ENCODE measurements around the gene DCHS2.

DCHS2 gene

DNA sequence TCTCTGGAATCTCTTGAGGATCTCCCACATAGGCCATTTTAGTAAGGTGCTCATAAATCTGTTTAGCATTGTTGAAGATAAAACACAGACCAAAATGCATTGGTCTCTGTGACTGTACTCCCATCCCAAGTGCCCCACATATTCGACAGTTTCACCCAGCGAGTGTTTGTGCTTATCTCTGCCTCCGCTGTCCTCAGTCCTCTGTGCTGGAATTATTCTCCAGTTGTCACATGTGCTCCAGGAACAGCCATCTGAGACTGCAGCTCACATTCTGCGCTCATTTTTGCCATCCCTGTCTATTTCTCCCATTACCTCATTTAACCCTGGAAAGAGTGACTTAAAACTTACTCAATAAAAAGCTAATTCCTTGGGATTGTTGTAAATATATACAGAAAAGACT, 27.6 kb upstream of the DCHS2 start:
- Histone ChIP-seq H2BK12ac (ENCODE audit: low read length in 2 of 2) (no peak overlapping the region), H3K4me2 (ENCODE audit: low read length, poor library complexity, severe bottlenecking) (no peak overlapping the region), H4K8ac (ENCODE audit: low read length) (no peak overlapping the region), H4K91ac (ENCODE audit: low read length) (no peak overlapping the region), H2AFZ (ENCODE audit: low read depth, low read length) (no peak overlapping the region), H2BK5ac (ENCODE audit: low read depth, low read length, poor library complexity, severe bottlenecking) (no peak overlapping the region), H3K9me3 (ENCODE audit: control insufficient read depth, low read length) (no peaks in the 10 kb centered on the region), H2AK5ac (ENCODE audit: low read length, severe bottlenecking) (no peak overlapping the region), H3K9ac (ENCODE audit: low read length) (no peak overlapping the region), H3K27me3 (ENCODE audit: control insufficient read depth in 1 of 2, insufficient read depth in 1 of 2, low read length in 2 of 2) (peaks cover 27 to 47% of the 10 kb centered on the region in 2 experiments), H3K4ac (ENCODE audit: low read depth in 1 of 2, low read length in 2 of 2) (no peak overlapping the region), H2BK120ac (ENCODE audit: low read depth, low read length) (no peak overlapping the region), H3K79me1 (replicated peaks; ENCODE audit: low read length, poor library complexity, severe bottlenecking) (no peaks in the 10 kb centered on the region), H3K23ac (ENCODE audit: low read length in 2 of 2) (no peak overlapping the region), H3K36me3 (ENCODE audit: control insufficient read depth in 1 of 2, insufficient read depth in 2 of 2, low read depth in 1 of 2, low read length in 2 of 2) (no peaks in the 10 kb centered on the region), H3K27ac (ENCODE audit: low read length, poor library complexity, severe bottlenecking) (no peak overlapping the region), H3K14ac (ENCODE audit: low read length in 2 of 2) (no peak overlapping the region), H3K4me3 (ENCODE audit: insufficient read depth in 1 of 2, low read depth in 1 of 2, low read length in 2 of 2) (no peak overlapping the region), H3K4me1 (ENCODE audit: control insufficient read depth, insufficient read depth, low read depth, low read length) (no peaks in the 10 kb centered on the region), H2BK15ac (ENCODE audit: low read depth, poor library complexity, severe bottlenecking) (no peak overlapping the region), H3K18ac (ENCODE audit: low read depth in 1 of 2, low read length in 2 of 2) (no peak overlapping the region)
- no peak for DNase-seq
- 70% methylated on average over 3 of the region's 4 CpGs for WGBS

DNA sequence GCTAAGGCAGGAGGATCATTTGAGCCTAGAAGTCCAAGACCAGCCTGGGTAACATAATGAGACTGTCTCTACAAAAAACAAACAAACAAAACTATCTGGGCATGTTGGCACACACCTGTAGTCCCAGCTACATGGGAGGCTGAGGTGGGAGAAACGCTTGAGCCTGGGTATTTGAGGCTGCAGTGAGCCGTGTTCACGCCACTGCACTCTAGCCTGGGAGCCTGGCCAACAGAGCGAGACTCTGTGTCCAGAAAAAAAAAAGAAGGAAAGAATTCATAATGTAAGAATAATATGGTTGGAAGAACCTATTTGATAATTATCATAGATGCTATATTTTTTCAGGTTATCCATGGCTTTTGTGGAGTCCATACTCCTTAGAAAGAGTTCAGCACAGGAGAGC, 26.0 kb upstream of the DCHS2 start:
- H3K18ac ChIP-seq (ENCODE audit: low read depth in 1 of 2, low read length in 2 of 2), result no peak overlapping the region
- H4K91ac ChIP-seq (ENCODE audit: low read length), result no peak overlapping the region
- H3K79me1 ChIP-seq (replicated peaks; ENCODE audit: low read length, poor library complexity, severe bottlenecking), result no peaks in the 10 kb centered on the region
- no peak overlapping the region for H3K23ac ChIP-seq (ENCODE audit: low read length in 2 of 2)
- H3K4me3 ChIP-seq (ENCODE audit: insufficient read depth in 1 of 2, low read depth in 1 of 2, low read length in 2 of 2), result no peak overlapping the region
- H3K4me1 ChIP-seq (ENCODE audit: control insufficient read depth, insufficient read depth, low read depth, low read length), result no peaks in the 10 kb centered on the region
- H3K9me3 ChIP-seq (ENCODE audit: control insufficient read depth, low read length), result peaks cover 4% of the 10 kb centered on the region
- H3K27me3 ChIP-seq (ENCODE audit: control insufficient read depth in 1 of 2, insufficient read depth in 1 of 2, low read length in 2 of 2), result peaks cover 27 to 48% of the 10 kb centered on the region in 2 experiments
- H2BK5ac ChIP-seq (ENCODE audit: low read depth, low read length, poor library complexity, severe bottlenecking), result no peak overlapping the region
- H3K4me2 ChIP-seq (ENCODE audit: low read length, poor library complexity, severe bottlenecking), result no peak overlapping the region
- no peak overlapping the region for H3K14ac ChIP-seq (ENCODE audit: low read length in 2 of 2)
- H2BK12ac ChIP-seq (ENCODE audit: low read length in 2 of 2), result no peak overlapping the region
- no peak for DNase-seq
- no peak overlapping the region for H2AK5ac ChIP-seq (ENCODE audit: low read length, severe bottlenecking)
- H2BK120ac ChIP-seq (ENCODE audit: low read depth, low read length), result no peak overlapping the region
- no peak overlapping the region for H4K8ac ChIP-seq (ENCODE audit: low read length)
- no peak overlapping the region for H3K9ac ChIP-seq (ENCODE audit: low read length)
- no peak overlapping the region for H2AFZ ChIP-seq (ENCODE audit: low read depth, low read length)
- WGBS, result 87% methylated on average over 3 of the region's 4 CpGs
- no peaks in the 10 kb centered on the region for H3K36me3 ChIP-seq (ENCODE audit: control insufficient read depth in 1 of 2, insufficient read depth in 2 of 2, low read depth in 1 of 2, low read length in 2 of 2)
- H2BK15ac ChIP-seq (ENCODE audit: low read depth, poor library complexity, severe bottlenecking), result no peak overlapping the region
- no peak overlapping the region for H3K4ac ChIP-seq (ENCODE audit: low read depth in 1 of 2, low read length in 2 of 2)
- no peak overlapping the region for H3K27ac ChIP-seq (ENCODE audit: low read length, poor library complexity, severe bottlenecking)

DNA sequence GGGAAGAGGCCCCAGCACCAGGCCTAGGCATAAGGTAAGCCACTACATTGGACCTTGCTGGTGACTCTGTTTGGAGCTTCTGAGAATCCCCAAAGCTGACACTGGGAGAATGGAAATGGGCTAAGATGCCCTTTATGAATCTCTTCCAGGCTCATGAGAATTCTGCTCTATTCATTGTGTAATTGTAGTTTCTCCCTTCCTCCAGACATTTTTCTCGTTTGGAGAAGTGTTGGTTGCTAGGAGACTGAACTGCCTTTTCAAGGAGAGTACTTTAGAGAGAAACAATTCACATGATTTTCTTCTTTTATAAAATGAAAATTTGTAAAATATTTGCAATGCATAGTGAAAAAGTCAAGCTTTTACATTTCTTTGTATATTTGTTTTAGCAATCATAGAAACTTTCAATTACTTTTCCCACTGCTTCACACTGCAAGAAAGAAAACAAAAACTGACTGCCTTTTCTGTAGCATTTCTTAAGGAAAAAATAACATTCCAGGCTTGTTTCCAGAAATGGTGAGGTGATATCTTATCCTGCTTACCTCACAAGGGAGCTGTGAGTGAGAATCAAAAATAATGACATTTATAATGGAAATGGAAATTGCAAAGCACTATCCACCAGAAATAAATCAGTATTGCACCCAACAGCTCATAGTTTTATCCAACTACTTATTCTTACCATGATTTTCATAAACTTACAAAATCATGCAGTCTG, 24.9 kb upstream of the DCHS2 start:
- H3K23ac ChIP-seq (ENCODE audit: low read length in 2 of 2), result no peak overlapping the region

DNA sequence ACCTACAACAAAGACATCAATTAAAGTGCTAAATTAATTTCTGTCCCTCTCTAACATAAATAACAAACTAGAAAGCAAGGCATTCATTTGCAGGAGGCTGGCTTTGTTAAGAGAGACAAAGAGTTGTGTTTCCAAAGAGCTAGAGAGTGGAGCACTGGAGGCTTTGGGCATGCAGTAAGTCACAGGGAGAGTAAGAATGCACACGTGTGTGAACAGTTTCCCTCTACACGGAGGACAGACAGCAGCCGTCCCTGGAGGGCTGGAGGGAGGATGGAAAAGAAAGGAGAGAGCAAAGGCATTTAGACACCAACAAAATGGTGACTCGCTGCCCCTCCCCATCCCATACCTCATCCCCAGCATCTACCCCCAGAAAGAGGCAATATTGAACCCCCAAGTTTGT, 20.4 kb upstream of the DCHS2 start:
- Histone ChIP-seq H3K36me3 (ENCODE audit: control insufficient read depth in 1 of 2, insufficient read depth in 2 of 2, low read depth in 1 of 2, low read length in 2 of 2) (no peaks in the 10 kb centered on the region), H3K4me2 (ENCODE audit: low read length, poor library complexity, severe bottlenecking) (no peak overlapping the region), H3K23ac (ENCODE audit: low read length in 2 of 2) (no peak overlapping the region), H3K14ac (ENCODE audit: low read length in 2 of 2) (no peak overlapping the region), H3K9ac (ENCODE audit: low read length) (no peak overlapping the region), H4K8ac (ENCODE audit: low read length) (no peak overlapping the region), H2BK120ac (ENCODE audit: low read depth, low read length) (no peak overlapping the region), H2BK5ac (ENCODE audit: low read depth, low read length, poor library complexity, severe bottlenecking) (no peak overlapping the region), H4K91ac (ENCODE audit: low read length) (no peak overlapping the region), H3K27ac (ENCODE audit: low read length, poor library complexity, severe bottlenecking) (no peak overlapping the region), H2BK12ac (ENCODE audit: low read length in 2 of 2) (no peak overlapping the region), H3K18ac (ENCODE audit: low read depth in 1 of 2, low read length in 2 of 2) (no peak overlapping the region), H3K4me1 (ENCODE audit: control insufficient read depth, insufficient read depth, low read depth, low read length) (no peaks in the 10 kb centered on the region), H2BK15ac (ENCODE audit: low read depth, poor library complexity, severe bottlenecking) (no peak overlapping the region), H2AK5ac (ENCODE audit: low read length, severe bottlenecking) (no peak overlapping the region), H3K4ac (ENCODE audit: low read depth in 1 of 2, low read length in 2 of 2) (no peak overlapping the region), H2AFZ (ENCODE audit: low read depth, low read length) (no peak overlapping the region), H3K4me3 (ENCODE audit: insufficient read depth in 1 of 2, low read depth in 1 of 2, low read length in 2 of 2) (no peak overlapping the region), H3K27me3 (ENCODE audit: control insufficient read depth in 1 of 2, insufficient read depth in 1 of 2, low read length in 2 of 2) (peaks cover 17 to 55% of the 10 kb centered on the region in 2 experiments), H3K9me3 (ENCODE audit: control insufficient read depth, low read length) (peaks cover 4% of the 10 kb centered on the region), H3K79me1 (replicated peaks; ENCODE audit: low read length, poor library complexity, severe bottlenecking) (no peaks in the 10 kb centered on the region)
- no peak for DNase-seq
- WGBS, result 61% methylated on average over 2 of the region's 4 CpGs

More for the DNA sequence above, 24.9 kb upstream of the DCHS2 start:
- WGBS, result no CpG with 5 or more reads among the region's 1 CpG
- no peak overlapping the region for H3K4me2 ChIP-seq (ENCODE audit: low read length, poor library complexity, severe bottlenecking)
- no peak overlapping the region for H2AK5ac ChIP-seq (ENCODE audit: low read length, severe bottlenecking)
- H3K79me1 ChIP-seq (replicated peaks; ENCODE audit: low read length, poor library complexity, severe bottlenecking), result no peaks in the 10 kb centered on the region
- H3K18ac ChIP-seq (ENCODE audit: low read depth in 1 of 2, low read length in 2 of 2), result no peak overlapping the region
- no peak overlapping the region for H2BK120ac ChIP-seq (ENCODE audit: low read depth, low read length)
- no peaks in the 10 kb centered on the region for H3K36me3 ChIP-seq (ENCODE audit: control insufficient read depth in 1 of 2, insufficient read depth in 2 of 2, low read depth in 1 of 2, low read length in 2 of 2)
- H3K14ac ChIP-seq (ENCODE audit: low read length in 2 of 2), result no peak overlapping the region
- no peak overlapping the region for H2BK5ac ChIP-seq (ENCODE audit: low read depth, low read length, poor library complexity, severe bottlenecking)
- no peak overlapping the region for H4K8ac ChIP-seq (ENCODE audit: low read length)
- peaks cover 32 to 56% of the 10 kb centered on the region in 2 experiments for H3K27me3 ChIP-seq (ENCODE audit: control insufficient read depth in 1 of 2, insufficient read depth in 1 of 2, low read length in 2 of 2)
- H3K27ac ChIP-seq (ENCODE audit: low read length, poor library complexity, severe bottlenecking), result no peak overlapping the region
- no peaks in the 10 kb centered on the region for H3K4me1 ChIP-seq (ENCODE audit: control insufficient read depth, insufficient read depth, low read depth, low read length)
- H2AFZ ChIP-seq (ENCODE audit: low read depth, low read length), result no peak overlapping the region
- H3K4ac ChIP-seq (ENCODE audit: low read depth in 1 of 2, low read length in 2 of 2), result no peak overlapping the region
- H3K9ac ChIP-seq (ENCODE audit: low read length), result no peak overlapping the region
- H2BK15ac ChIP-seq (ENCODE audit: low read depth, poor library complexity, severe bottlenecking), result no peak overlapping the region
- H2BK12ac ChIP-seq (ENCODE audit: low read length in 2 of 2), result no peak overlapping the region
- H3K9me3 ChIP-seq (ENCODE audit: control insufficient read depth, low read length), result peaks cover 4% of the 10 kb centered on the region
- no peak overlapping the region for H3K4me3 ChIP-seq (ENCODE audit: insufficient read depth in 1 of 2, low read depth in 1 of 2, low read length in 2 of 2)
- H4K91ac ChIP-seq (ENCODE audit: low read length), result no peak overlapping the region
- no peak for DNase-seq

Measured in mesenchymal stem cell (in vitro differentiated cells and primary cell).